H4 (cell line): ENCODE data around the gene RFLNA. TPM values are rescaled to one million over a fixed set of nuclear protein-coding genes. Genes with fewer than 3 reads are reported as not detected.

Source experiments
- DNase-seq: peaks from one replicate; pipeline ENCODE4 v3.0.0-alpha.2; 2015; ENCODE audit warnings: low spot score
- total RNA-seq: library from RNA; depleted of rRNA; stranded (reverse); fragments of >200 nt; shearing (Covaris generic); gene quantifications from 2 replicates; pipeline ENCODE4 v1.2.3, GENCODE V29; 2014

The RFLNA gene
- total RNA-seq, 1 experiment from 2014 or later = not detected

DNA sequence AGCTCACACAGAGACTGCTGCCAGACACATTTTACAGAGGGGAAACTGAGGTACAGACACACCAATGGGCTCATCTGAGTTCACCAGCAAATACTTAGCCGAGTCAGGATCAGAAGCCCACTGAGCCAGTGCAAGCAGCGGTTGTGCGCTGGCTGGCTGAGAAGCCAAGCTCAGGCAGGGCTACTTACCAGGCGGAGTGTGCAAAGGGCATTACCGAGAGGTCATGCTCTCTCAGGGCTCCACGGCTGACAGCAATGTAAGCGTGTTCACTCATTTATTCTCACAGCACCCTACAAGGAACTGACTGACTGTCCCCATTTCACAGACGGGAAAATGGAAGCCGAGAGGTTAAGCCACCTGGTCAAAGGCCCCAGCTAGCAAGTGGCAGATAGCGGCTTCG is 63.7 kb downstream of the RFLNA start:
- no peak for DNase-seq

DNA sequence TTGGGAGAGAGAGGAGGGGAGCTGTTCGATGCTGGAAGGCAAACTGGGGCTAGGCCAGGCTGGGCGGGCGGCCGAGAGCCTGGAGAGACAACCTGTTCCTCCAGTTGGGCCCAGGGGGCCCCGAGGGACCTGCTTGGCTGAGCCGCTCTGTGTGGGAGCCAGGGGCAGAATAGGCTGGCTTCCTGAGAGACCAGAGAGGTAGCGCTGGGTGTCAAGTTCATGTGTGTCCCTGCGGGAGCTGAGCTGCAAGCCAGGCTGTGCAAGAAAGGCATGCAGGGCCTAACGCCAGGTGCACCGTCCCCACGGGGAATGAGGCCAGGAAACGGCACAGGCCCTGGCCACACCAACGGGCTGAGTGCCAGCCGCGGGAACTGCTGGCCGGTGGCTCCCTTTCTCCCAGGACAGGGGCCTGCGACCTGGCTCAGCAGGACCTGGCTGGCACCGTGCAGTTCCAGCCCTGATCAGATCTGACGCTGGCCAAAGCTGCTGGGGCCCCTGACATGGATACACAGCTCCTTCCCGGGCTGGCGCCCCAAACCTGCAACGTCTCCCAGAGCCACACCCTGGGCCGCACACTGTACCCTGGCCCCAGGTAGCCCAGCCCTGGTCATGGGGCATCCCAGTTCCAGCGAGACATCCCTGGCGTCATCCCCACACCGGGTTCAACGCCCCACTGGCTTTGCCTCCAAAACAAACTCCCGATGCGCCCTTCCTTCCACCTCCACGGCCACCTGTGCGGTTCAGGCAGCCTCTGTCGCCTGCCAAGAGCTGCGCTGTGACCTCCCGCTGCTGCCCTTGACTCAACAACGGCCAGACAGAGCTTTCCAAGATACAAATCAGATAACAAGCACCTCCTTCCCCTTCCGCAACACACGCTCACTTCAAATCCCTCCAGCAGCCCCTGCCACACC is 65.0 kb downstream of the RFLNA start:
- no peak for DNase-seq

DNA sequence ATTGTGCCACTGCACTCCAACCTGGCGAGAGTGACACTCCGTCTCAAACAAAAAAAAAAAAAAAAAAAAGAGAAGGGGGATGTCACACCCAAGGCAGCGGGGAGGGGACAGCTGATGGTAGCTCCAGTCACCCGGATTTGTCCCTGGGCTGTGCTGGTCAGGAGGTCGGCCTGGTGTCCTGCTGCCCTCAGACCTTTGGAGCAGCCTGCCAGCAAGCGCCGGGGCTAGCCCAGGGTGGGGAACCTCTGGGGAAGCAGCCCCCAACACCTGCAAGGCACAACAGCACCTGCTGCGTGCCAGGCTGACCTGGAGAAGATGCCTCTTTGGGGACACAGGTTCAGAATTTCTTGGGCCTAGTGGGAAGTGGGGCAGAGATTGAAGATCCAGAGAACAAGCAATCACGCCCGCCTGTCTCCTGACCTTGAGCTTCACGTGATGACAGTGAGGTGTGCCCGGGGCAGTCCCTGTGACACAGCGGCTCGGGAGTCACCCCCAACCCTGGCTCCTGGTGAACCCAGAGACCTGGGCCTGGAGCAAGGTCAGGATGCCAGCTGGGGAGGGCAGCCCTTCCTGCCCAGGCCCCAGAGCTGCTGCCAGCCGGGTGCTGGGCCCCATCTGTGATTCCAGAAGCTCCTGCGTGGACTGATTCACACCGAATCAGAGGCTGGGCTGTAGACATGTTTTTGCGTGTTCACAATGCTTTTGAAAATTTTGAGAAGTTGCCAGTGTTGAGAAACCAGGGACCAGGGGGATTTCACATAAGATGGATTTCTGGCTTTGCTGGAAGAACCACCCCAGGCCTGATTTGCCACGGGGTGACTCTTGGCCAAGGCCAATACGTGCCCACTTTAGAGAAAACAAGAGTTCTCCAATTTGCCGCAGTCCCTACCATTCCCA is 66.4 kb downstream of the RFLNA start:
- no peak for DNase-seq

DNA sequence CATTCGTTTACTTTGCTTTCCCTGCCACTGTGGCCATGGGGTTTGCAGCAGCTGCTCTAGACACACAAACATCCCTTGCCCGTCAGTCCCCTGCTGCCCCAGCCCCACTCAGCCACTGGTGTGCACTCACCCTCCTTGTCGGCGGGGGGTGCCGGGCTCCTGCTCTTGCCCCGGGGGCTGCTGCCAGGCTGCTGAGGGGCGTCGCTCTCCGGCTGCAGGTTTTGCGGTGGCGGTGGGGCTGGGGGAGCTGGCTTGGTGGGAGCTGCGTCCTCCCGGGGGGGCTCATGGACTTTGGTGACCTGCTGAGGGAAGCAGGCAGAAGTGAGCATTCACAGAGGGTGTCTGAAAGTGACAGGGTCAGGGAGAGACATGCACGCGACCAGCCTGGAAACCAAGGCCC is 67.1 kb downstream of the RFLNA start:
- no peak for DNase-seq

DNA sequence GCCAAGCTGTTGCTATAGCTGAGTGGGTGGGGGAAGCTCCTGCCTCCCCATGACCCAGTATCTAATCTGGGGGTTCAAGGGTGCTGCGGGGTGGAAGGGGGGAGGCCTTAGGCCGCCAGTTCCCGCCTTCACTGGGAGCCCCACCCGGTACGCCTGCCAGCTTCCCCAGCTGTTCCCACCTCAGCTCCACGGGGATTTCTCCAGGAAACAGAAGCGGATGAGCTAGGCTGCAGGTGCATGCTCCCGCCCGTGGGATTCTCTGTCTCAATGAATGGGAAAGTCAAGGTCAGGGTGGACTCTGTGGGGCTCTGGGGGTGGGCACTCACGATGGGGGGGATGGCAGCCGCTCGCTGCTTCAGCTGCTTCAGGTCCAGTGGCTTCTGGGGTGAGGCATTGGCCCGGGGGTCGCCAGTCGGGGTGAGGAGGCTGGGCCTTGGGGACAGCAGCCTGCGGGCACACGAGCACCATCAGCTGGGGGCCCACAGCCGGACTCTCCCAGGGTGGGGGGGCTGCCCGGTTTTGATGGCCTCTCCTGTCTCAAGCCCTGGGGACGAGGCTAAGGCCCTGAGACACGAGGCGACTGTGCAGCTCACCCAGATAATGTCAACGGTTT is 68.6 kb downstream of the RFLNA start:
- DNase-seq = no peak

DNA sequence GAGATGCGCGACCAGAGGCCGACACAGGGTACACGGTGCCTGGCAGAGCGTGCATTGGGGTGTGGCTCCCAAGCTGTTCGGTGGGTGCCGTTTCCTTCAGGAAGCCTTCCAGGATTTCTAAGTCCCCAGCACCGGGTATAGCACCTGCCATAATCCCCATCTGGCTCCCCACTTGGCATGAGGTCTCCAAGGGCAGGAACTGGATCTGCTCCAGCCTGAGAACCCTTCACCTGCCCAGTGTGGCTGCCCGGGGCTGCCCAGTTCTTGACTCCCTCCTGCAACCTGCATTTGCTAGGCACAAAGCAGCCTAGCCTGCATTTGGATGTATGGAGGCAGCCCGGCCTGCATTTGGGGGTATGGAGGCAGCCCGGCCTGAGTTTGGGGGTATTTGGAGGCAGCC is 69.7 kb downstream of the RFLNA start:
- no peak for DNase-seq
